H1 (cell line): Measurements from ENCODE around the gene FANK1. TPM values are rescaled to one million over a fixed set of nuclear protein-coding genes. Genes with fewer than 3 reads are reported as not detected.

Experiments
- CTCF ChIA-PET: fragments of 300-600 bp; sonication (Branson Sonifier 250); formaldehyde crosslinking; loops from one replicate; lab custom pipeline; 2021; ENCODE audit not compliant: partially characterized antibody; lab: Charles Lee
- POLR2A ChIA-PET: fragments of 300-600 bp; sonication (Branson Sonifier 250); formaldehyde crosslinking; loops from one replicate; lab custom pipeline; 2021; ENCODE audit warnings: inconsistent platforms; ENCODE audit not compliant: partially characterized antibody; lab: Charles Lee
- DNase-seq, 2 experiments: peaks; one replicate each; pipeline versions ENCODE4 v3.0.0 to v3.0.0-alpha.2; 2010 to 2022; ENCODE audit warnings: low spot score in 2 of 2, low read depth in 1 of 2, mixed read lengths in 1 of 2
- FAIRE-seq: peaks from 2 replicates; lab custom pipeline; 2011; peaks lifted over from hg19 to GRCh38; lab: Jason Lieb, UNC
- H2AFZ ChIP-seq: 2 replicates; pipeline ENCODE4 v1.8.1; 2012; ENCODE audit warnings: low read length, inconsistent platforms
- H2AK5ac ChIP-seq: 2 replicates; pipeline ENCODE4 v1.6.1; 2013; ENCODE audit warnings: low read depth, low read length
- H2BK120ac ChIP-seq: replicated peaks from 2 replicates; pipeline ENCODE3; 2013; ENCODE audit warnings: low read depth, low read length, inconsistent platforms
- H2BK12ac ChIP-seq: 2 replicates; pipeline ENCODE4 v1.6.1; 2013; ENCODE audit warnings: low read depth, low read length
- H2BK15ac ChIP-seq: 2 replicates; pipeline ENCODE4 v1.6.1; 2013; ENCODE audit warnings: low read length
- H2BK20ac ChIP-seq: 2 replicates; pipeline ENCODE4 v1.6.1; 2013; ENCODE audit warnings: low read length
- H2BK5ac ChIP-seq: 2 replicates; pipeline ENCODE4 v1.6.1; 2013; ENCODE audit warnings: low read depth, low read length
- H3K14ac ChIP-seq: 2 replicates; pipeline ENCODE4 v1.6.1; 2013; ENCODE audit warnings: inconsistent platforms; ENCODE audit not compliant: insufficient read length
- H3K18ac ChIP-seq: 2 replicates; pipeline ENCODE4 v1.6.1; 2013; ENCODE audit warnings: low read length; ENCODE audit errors: extremely low read depth
- H3K23ac ChIP-seq: 2 replicates; pipeline ENCODE4 v1.6.1; 2013; ENCODE audit warnings: inconsistent platforms; ENCODE audit not compliant: insufficient read length
- H3K23me2 ChIP-seq: 2 replicates; pipeline ENCODE4 v1.6.1; 2013; ENCODE audit warnings: low read depth, low read length
- H3K27ac ChIP-seq: 2 replicates; pipeline ENCODE4 v1.6.1; 2011; ENCODE audit warnings: low read depth, low read length, inconsistent platforms
- H3K27me3 ChIP-seq, 4 experiments: replicated peaks in 1 of 4; 1 replicate in 1 of 4; 2 replicates in 3 of 4; pipeline versions ENCODE4 v1.6.1 to v1.8.1; 2011 to 2013; ENCODE audit warnings: low read length in 3 of 4, mild to moderate bottlenecking in 3 of 4, inconsistent platforms in 2 of 4, mixed read lengths in 2 of 4, moderate library complexity in 1 of 4; ENCODE audit not compliant: control insufficient read depth in 3 of 4, insufficient read depth in 3 of 4; ENCODE audit errors: extremely low read depth in 1 of 4
- H3K36me3 ChIP-seq, 4 experiments: 2 replicates each; pipeline versions ENCODE4 v1.6.1 to v1.8.1; 2011 to 2013; ENCODE audit warnings: mild to moderate bottlenecking in 4 of 4, low read length in 3 of 4, moderate library complexity in 2 of 4, control low read depth in 1 of 4, inconsistent platforms in 1 of 4; ENCODE audit not compliant: insufficient read depth in 4 of 4, control insufficient read depth in 2 of 4
- H3K4ac ChIP-seq: replicated peaks from 2 replicates; pipeline ENCODE3; 2013; ENCODE audit warnings: low read length, low read depth, mixed read lengths, inconsistent platforms; ENCODE audit not compliant: insufficient read length
- H3K4me1 ChIP-seq, 4 experiments: replicated peaks in 1 of 4; 1 replicate in 1 of 4; 2 replicates in 3 of 4; pipeline versions ENCODE4 v1.6.1 to v1.8.1; 2011 to 2013; ENCODE audit warnings: low read length in 3 of 4, inconsistent platforms in 2 of 4, mixed read lengths in 1 of 4; ENCODE audit not compliant: insufficient read depth in 4 of 4, control insufficient read depth in 3 of 4
- H3K4me2 ChIP-seq, 2 experiments: 2 replicates each; pipeline versions ENCODE4 v1.6.1 to v1.8.1; 2011 to 2013; ENCODE audit warnings: low read depth in 2 of 2, low read length in 2 of 2, control low read depth in 1 of 2, inconsistent platforms in 1 of 2, mild to moderate bottlenecking in 1 of 2; ENCODE audit not compliant: insufficient read depth in 1 of 2
- H3K4me3 ChIP-seq, 4 experiments: fragments of 200-600, 300-600 bp in 1 of 4; sonication (generic), shearing (Covaris generic), sonication (Bioruptor Twin) in 1 of 4; 2 replicates each; pipeline versions ENCODE4 v1.5.1 to v1.8.1; 2011 to 2016; ENCODE audit warnings: low read length in 4 of 4, low read depth in 3 of 4, control low read depth in 2 of 4, inconsistent platforms in 2 of 4, mild to moderate bottlenecking in 2 of 4, mixed read lengths in 1 of 4, moderate library complexity in 1 of 4; ENCODE audit not compliant: insufficient read depth in 2 of 4; ENCODE audit errors: extremely low read depth in 1 of 4
- H3K56ac ChIP-seq: replicated peaks from 2 replicates; pipeline ENCODE3; 2013; ENCODE audit warnings: low read depth, mild to moderate bottlenecking, mixed read lengths, low read length, inconsistent platforms; ENCODE audit not compliant: insufficient read length
- H3K79me1 ChIP-seq: 2 replicates; pipeline ENCODE4 v1.6.1; 2013; ENCODE audit warnings: low read depth, low read length, control low read depth
- H3K79me2 ChIP-seq, 2 experiments: 2 replicates each; pipeline versions ENCODE4 v1.6.1 to v1.8.1; 2012 to 2013; ENCODE audit warnings: low read length in 2 of 2, mild to moderate bottlenecking in 2 of 2, inconsistent platforms in 1 of 2; ENCODE audit not compliant: insufficient read depth in 2 of 2, control insufficient read depth in 1 of 2
- H3K9ac ChIP-seq, 4 experiments: replicated peaks in 1 of 4; 1 replicate in 1 of 4; 2 replicates in 3 of 4; pipeline versions ENCODE4 v1.6.1 to v1.8.1; 2011 to 2013; ENCODE audit warnings: low read depth in 3 of 4, low read length in 3 of 4, control low read depth in 2 of 4, mild to moderate bottlenecking in 2 of 4, moderate library complexity in 2 of 4, inconsistent platforms in 1 of 4; ENCODE audit errors: extremely low read depth in 1 of 4
- H3K9me3 ChIP-seq, 2 experiments: 2 replicates each; pipeline versions ENCODE4 v1.6.1 to v1.8.1; 2012 to 2013; ENCODE audit warnings: mild to moderate bottlenecking in 2 of 2, moderate library complexity in 2 of 2, control low read depth in 1 of 2, inconsistent platforms in 1 of 2, low read depth in 1 of 2, low read length in 1 of 2, mixed read lengths in 1 of 2; ENCODE audit not compliant: insufficient read depth in 2 of 2
- H4K20me1 ChIP-seq, 2 experiments: replicated peaks in 1 of 2; 2 replicates each; pipeline versions ENCODE3 to v1.8.1; 2011 to 2013; ENCODE audit warnings: inconsistent platforms in 2 of 2, low read length in 2 of 2, mild to moderate bottlenecking in 1 of 2; ENCODE audit not compliant: insufficient read depth in 2 of 2, control insufficient read depth in 1 of 2
- H4K5ac ChIP-seq: 2 replicates; pipeline ENCODE4 v1.6.1; 2013; ENCODE audit warnings: low read length, low read depth, mixed read lengths, inconsistent platforms; ENCODE audit not compliant: insufficient read length
- H4K8ac ChIP-seq: 2 replicates; pipeline ENCODE4 v1.8.0; 2013; ENCODE audit warnings: mild to moderate bottlenecking, moderate library complexity, low read length, inconsistent platforms; ENCODE audit not compliant: insufficient read depth; ENCODE audit errors: extremely low read depth
- H4K91ac ChIP-seq: replicated peaks from 2 replicates; pipeline ENCODE3; 2013; ENCODE audit warnings: low read length, mixed read lengths, inconsistent platforms; ENCODE audit not compliant: insufficient read length
- ASH2L ChIP-seq: fragments of 200-600, 300-600 bp; sonication (generic); IDR thresholded peaks from one replicate; pipeline ENCODE4 v1.7.1; 2017; ENCODE audit warnings: low read length
- ATF2 ChIP-seq: IDR thresholded peaks from 2 replicates; pipeline ENCODE4 v1.6.1; 2012; ENCODE audit warnings: low read length, inconsistent platforms
- BCL11A ChIP-seq, 2 experiments: IDR thresholded peaks; one replicate each; pipeline ENCODE4 v1.6.1; 2011; ENCODE audit warnings: low read depth in 2 of 2, low read length in 2 of 2, mild to moderate bottlenecking in 2 of 2
- CREB1 ChIP-seq: IDR thresholded peaks from 2 replicates; pipeline ENCODE4 v1.6.1; 2012; ENCODE audit warnings: inconsistent platforms
- CTBP2 ChIP-seq: IDR thresholded peaks from 2 replicates; pipeline ENCODE4 v1.7.0; 2011; ENCODE audit warnings: borderline replicate concordance, mild to moderate bottlenecking, moderate library complexity, mixed read lengths, low read length; ENCODE audit not compliant: insufficient read depth, insufficient read length
- JUN ChIP-seq: IDR thresholded peaks from 2 replicates; pipeline ENCODE4 v1.6.1; 2011; ENCODE audit warnings: low read depth, mild to moderate bottlenecking, improper control_type of control experiment, low read length
- JUND ChIP-seq: IDR thresholded peaks from 2 replicates; pipeline ENCODE4 v1.6.1; 2011; ENCODE audit warnings: mild to moderate bottlenecking, improper control_type of control experiment, low read length
- POU5F1 ChIP-seq: IDR thresholded peaks from 2 replicates; pipeline ENCODE4 v1.6.1; 2011; ENCODE audit warnings: low read depth, mild to moderate bottlenecking, low read length, moderate library complexity
- RBBP5 ChIP-seq: IDR thresholded peaks from 2 replicates; pipeline ENCODE4 v1.7.1; 2012; ENCODE audit warnings: low read depth, mild to moderate bottlenecking, inconsistent platforms, low read length, moderate library complexity, borderline replicate concordance
- SAP30 ChIP-seq: fragments of 300-600 bp; sonication (generic); IDR thresholded peaks from 2 replicates; pipeline ENCODE4 v1.7.1; 2012; ENCODE audit warnings: low read length, moderate library complexity, mild to moderate bottlenecking, inconsistent platforms; ENCODE audit not compliant: insufficient read depth, insufficient replicate concordance
- SIRT6 ChIP-seq: IDR thresholded peaks from one replicate; pipeline ENCODE4 v1.7.1; 2012; ENCODE audit warnings: low read length, inconsistent platforms
- SIX5 ChIP-seq: IDR thresholded peaks from 2 replicates; pipeline ENCODE4 v1.6.1; 2011; ENCODE audit warnings: mild to moderate bottlenecking, low read depth, low read length
- SRF ChIP-seq: IDR thresholded peaks from 2 replicates; pipeline ENCODE4 v1.6.1; 2011; ENCODE audit warnings: mild to moderate bottlenecking, low read depth, low read length, moderate library complexity
- YY1 ChIP-seq: IDR thresholded peaks from 2 replicates; pipeline ENCODE4 v1.6.1; 2011; ENCODE audit warnings: low read depth, mild to moderate bottlenecking, low read length
- WGBS, 2 experiments: shearing (Covaris generic) in 1 of 2; methylation state at CpG; one replicate each; pipeline versions ENCODE4 v1.1.6 to v1.1.7; 2013 to 2015; ENCODE audit warnings: low lambda C conversion rate in 2 of 2, mixed read lengths in 2 of 2, inconsistent platforms in 1 of 2, low coverage in 1 of 2, missing lambda C conversion rate in 1 of 2; ENCODE audit not compliant: insufficient replicate concordance in 2 of 2, insufficient coverage in 1 of 2, insufficient read length in 1 of 2; ENCODE audit errors: extremely low coverage in 1 of 2, missing lambda C conversion rate in 1 of 2; 5-methylcytosine and 5-hydroxymethylcytosine counted together
- polyA plus RNA-seq, 7 experiments: library from polyadenylated mRNA; depleted of rRNA in 3 of 7; stranded (reverse) in 5 of 7; unstranded in 2 of 7; fragments of >200 nt in 5 of 7; fragments of 200-250 nt in 2 of 7; gene quantifications; 1 replicate in 5 of 7; 2 replicates in 1 of 7; 4 replicates in 1 of 7; pipeline versions ENCODE4 v1.2.1 to v1.2.3, GENCODE V29; 2011 to 2013; ENCODE audit warnings: missing spikeins in 2 of 7, mixed read lengths in 2 of 7
- total RNA-seq: library from RNA; stranded (reverse); fragmentation: NEBNext Ultra II Directional; extraction: Animal tissue kit (Norgen Biotek cat#: 25700); gene quantifications from 2 replicates; pipeline ENCODE4 v1.2.1, GENCODE V29; 2021

Gene FANK1
- total and polyA plus RNA-seq, 2 of the 8 experiments (the other 6 are each of a cell fraction or from before 2014, with no cell fraction given) = 1.2 TPM; not detected in 1

GRCh38 chr10:125962200-125962599 is 65.8 kb downstream of the FANK1 start:
- Histone ChIP-seq H2AFZ (no peak overlapping the region), H3K27me3 (no peaks in the 10 kb centered on the region), H3K4me3 (no peak overlapping the region), H2BK20ac (no peak overlapping the region), H3K4me2 (no peak overlapping the region), H3K23me2 (no peaks in the 10 kb centered on the region), H3K4me1 (no peaks in the 10 kb centered on the region), H3K18ac (no peak overlapping the region), H3K56ac (no peak overlapping the region), H3K4ac (no peak overlapping the region), H3K79me2 (no peaks in the 10 kb centered on the region), H3K14ac (no peak overlapping the region), H3K36me3 (no peaks in the 10 kb centered on the region), H2BK120ac (no peak overlapping the region), H3K9me3 (no peaks in the 10 kb centered on the region), H4K20me1 (no peaks in the 10 kb centered on the region), H4K91ac (no peak overlapping the region), H2BK5ac (no peak overlapping the region), H3K23ac (no peak overlapping the region), H2BK12ac (no peak overlapping the region), H4K8ac (no peak overlapping the region), H2BK15ac (no peak overlapping the region), H2AK5ac (no peak overlapping the region), H3K9ac (no peak overlapping the region), H3K27ac (no peak overlapping the region), H3K79me1 (no peaks in the 10 kb centered on the region), H4K5ac (no peak overlapping the region)
- DNase-seq = no peak
- CTCF ChIA-PET = interaction anchor here (0.8 to 1.4 kb wide), 12 partner anchors 8 to 95 kb away, joined by 3 to 4 read pairs (median 3); no protein-coding TSS in a partner anchor
- WGBS, 2 experiments = 90% methylated on average over 3 of the region's 3 CpGs; no CpG with 5 or more reads in 1 of the 2 experiments
- POLR2A ChIA-PET = no interaction called here
- no peak for FAIRE-seq
- TF ChIP-seq POU5F1 (no peak), SRF (no peak), SIX5 (no peak), YY1 (no peak), SIRT6 (no peak), SAP30 (no peak), RBBP5 (no peak), CTBP2 (no peak), JUND (no peak), ASH2L (no peak), CREB1 (no peak), JUN (no peak), ATF2 (no peak), BCL11A (IDR thresholded peaks at IDR 0.05; ENCODE audit: low read depth in 2 of 2, low read length in 2 of 2) (no peak)
